GM12878 (cell line): Measurements from ENCODE around the gene DAAM2. TPM values are rescaled to one million over a fixed set of nuclear protein-coding genes. Genes with fewer than 3 reads are reported as not detected.

ENCODE experiments used
- ATAC-seq: fragments of 200-7000 bp; cut with Tn5 transposase; 3 replicates; pipeline ENCODE4 v1.9.1; 2020; ENCODE audit warnings: mild to moderate bottlenecking, moderate library complexity
- BruUV-seq: library from RNA; stranded (reverse); fragments of 400-500 nt; replicated peaks from 2 replicates; lab custom pipeline; 2021; lab: Mats Ljungman, UMichigan
- CTCF ChIA-PET: fragments of 300-600 bp; sonication (Branson Sonifier 250); formaldehyde crosslinking; extraction: SDS; loops from one replicate; lab custom pipeline; 2021; ENCODE audit warnings: inconsistent platforms; lab: Yijun Ruan, JAX
- POLR2A ChIA-PET: fragments of 350-600 bp; formaldehyde crosslinking; extraction: SDS; loops from one replicate; lab custom pipeline; 2021; ENCODE audit warnings: inconsistent platforms; lab: Charles Lee
- RAD21 ChIA-PET: fragments of 300-600 bp; sonication (Branson Sonifier 250); formaldehyde crosslinking; loops from one replicate; lab custom pipeline; 2023; ENCODE audit warnings: antibody characterized with exemption; ENCODE audit not compliant: unreplicated experiment; lab: Charles Lee
- SMC1A ChIA-PET: fragments of 300-600 bp; sonication (Branson Sonifier 250); formaldehyde crosslinking; loops from one replicate; lab custom pipeline; 2023; ENCODE audit not compliant: unreplicated experiment, uncharacterized antibody; lab: Charles Lee
- DNase-seq: peaks from one replicate; pipeline ENCODE4 v3.0.0-alpha.2; 2011; ENCODE audit warnings: low read depth, low spot score
- FAIRE-seq: peaks from 3 replicates; lab custom pipeline; 2011; peaks lifted over from hg19 to GRCh38; lab: Jason Lieb, UNC
- H2AFZ ChIP-seq: 2 replicates; pipeline ENCODE4 v1.6.0; 2011; ENCODE audit warnings: low read depth, low read length, control low read depth; ENCODE audit not compliant: control insufficient read depth
- H3K27ac ChIP-seq: 2 replicates; pipeline ENCODE4 v1.5.1; 2011; ENCODE audit warnings: control low read depth; ENCODE audit not compliant: control insufficient read depth, insufficient read depth
- H3K27me3 ChIP-seq, 2 experiments: replicated peaks in 1 of 2; 2 replicates each; pipeline versions ENCODE4 v1.6.0 to v1.6.1; 2011; ENCODE audit warnings: low read length in 1 of 2; ENCODE audit not compliant: control insufficient read depth in 2 of 2, insufficient read depth in 2 of 2
- H3K36me3 ChIP-seq, 2 experiments: 2 replicates each; pipeline ENCODE4 v1.5.1; 2011; ENCODE audit warnings: low read length in 1 of 2; ENCODE audit not compliant: control insufficient read depth in 2 of 2, insufficient read depth in 2 of 2
- H3K4me1 ChIP-seq: 2 replicates; pipeline ENCODE4 v1.6.1; 2011; ENCODE audit warnings: mild to moderate bottlenecking, low read length, moderate library complexity, mixed read lengths; ENCODE audit not compliant: control insufficient read depth, insufficient read depth
- H3K4me2 ChIP-seq: 2 replicates; pipeline ENCODE4 v1.6.0; 2011; ENCODE audit warnings: control low read depth; ENCODE audit not compliant: control insufficient read depth, insufficient read depth
- H3K4me3 ChIP-seq: fragments of 200-600 bp; sonication (generic); 2 replicates; pipeline ENCODE4 v1.5.1; 2016
- H3K79me2 ChIP-seq: 2 replicates; pipeline ENCODE4 v1.6.0; 2011; ENCODE audit warnings: low read length; ENCODE audit not compliant: control insufficient read depth, insufficient read depth
- H3K9ac ChIP-seq: 2 replicates; pipeline ENCODE4 v1.8.0; 2011; ENCODE audit warnings: low read length, control low read depth, mixed read lengths; ENCODE audit not compliant: control insufficient read depth, insufficient read depth
- H3K9me3 ChIP-seq: replicated peaks from 3 replicates; pipeline ENCODE4 v1.5.1; 2011; ENCODE audit warnings: mild to moderate bottlenecking, low read length; ENCODE audit not compliant: control insufficient read depth, insufficient read depth
- H4K20me1 ChIP-seq: 2 replicates; pipeline ENCODE4 v1.6.0; 2011; ENCODE audit not compliant: control insufficient read depth, insufficient read depth
- FOXM1 ChIP-seq: IDR thresholded peaks from 2 replicates; pipeline ENCODE4 v1.6.1; 2012; ENCODE audit warnings: low read depth, mild to moderate bottlenecking, inconsistent platforms, low read length, moderate library complexity
- MYC ChIP-seq: IDR thresholded peaks from 2 replicates; pipeline ENCODE4 v1.6.1; 2011; ENCODE audit warnings: mild to moderate bottlenecking, low read length, moderate library complexity, inconsistent platforms; ENCODE audit not compliant: insufficient read depth, insufficient replicate concordance, insufficient read length, severe bottlenecking
- NFIC ChIP-seq: IDR thresholded peaks from 2 replicates; pipeline ENCODE4 v1.6.1; 2012; ENCODE audit warnings: low read depth, mild to moderate bottlenecking, inconsistent platforms, low read length, moderate library complexity
- NFXL1 ChIP-seq: fragments of 450-650 bp; IDR thresholded peaks from 2 replicates; pipeline ENCODE4 v1.6.1; 2017; ENCODE audit warnings: antibody characterized with exemption, mild to moderate bottlenecking, borderline replicate concordance
- PRDM15 ChIP-seq: fragments of 450-650 bp; formaldehyde crosslinking; IDR thresholded peaks from 2 replicates; pipeline ENCODE4 v1.4.0; 2020; ENCODE audit warnings: mild to moderate bottlenecking, moderate library complexity
- SUPT20H ChIP-seq: IDR thresholded peaks from 2 replicates; pipeline ENCODE4 v1.6.1; 2011; ENCODE audit warnings: low read depth, mild to moderate bottlenecking, low read length, moderate library complexity, borderline replicate concordance; ENCODE audit not compliant: control insufficient read depth
- ZBED1 ChIP-seq: IDR thresholded peaks from 2 replicates; pipeline ENCODE4 v1.6.1; 2016; ENCODE audit warnings: borderline replicate concordance
- ZNF207 ChIP-seq: fragments of 450-650 bp; IDR thresholded peaks from 2 replicates; pipeline ENCODE4 v1.6.1; 2014; ENCODE audit warnings: antibody characterized with exemption, mild to moderate bottlenecking, borderline replicate concordance
- ZZZ3 ChIP-seq: IDR thresholded peaks from 2 replicates; pipeline ENCODE4 v1.6.1; 2011; ENCODE audit warnings: low read depth; ENCODE audit not compliant: control insufficient read depth, insufficient read length
- WGBS: methylation state at CpG from one replicate; pipeline ENCODE4 v1.1.6; 2016; ENCODE audit warnings: low lambda C conversion rate; ENCODE audit not compliant: insufficient replicate concordance, insufficient coverage; ENCODE audit errors: missing lambda C conversion rate; 5-methylcytosine and 5-hydroxymethylcytosine counted together
- in situ Hi-C: fragments of 300-500 bp; cut with MboI; formaldehyde crosslinking; loops from 9 replicates; pipeline ENCODE4 v1.14.3; 2018; ENCODE audit warnings: mixed read lengths
- intact Hi-C: fragments of 100-400 bp; cut with micrococcal nuclease; formaldehyde crosslinking; loops from one replicate; pipeline ENCODE4 v1.14.2; 2022; ENCODE audit not compliant: unreplicated experiment
- polyA plus RNA-seq, 11 experiments: library from polyadenylated mRNA; depleted of rRNA in 4 of 11; unstranded in 6 of 11; stranded (reverse) in 5 of 11; fragments of >200 nt; fragmentation: Nextera tagmentation in 4 of 11; fragmentation: Illumina TruSeq in 1 of 11; extraction: Ambion mirVana in 4 of 11; extraction: Trizol in 1 of 11; gene quantifications; 1 replicate in 1 of 11; 2 replicates in 10 of 11; pipeline versions ENCODE4 v1.2.1 to v1.2.3, GENCODE V29; 2011 to 2016; ENCODE audit warnings: inconsistent platforms in 2 of 11, missing spikeins in 2 of 11, low read depth in 1 of 11
- total RNA-seq, 4 experiments: library from RNA; depleted of rRNA in 3 of 4; stranded (reverse); fragments of >200 nt in 3 of 4; fragmentation: Illumina TruSeq in 1 of 4; extraction: Trizol in 1 of 4; gene quantifications; 2 replicates each; pipeline versions ENCODE4 v1.2.1 to v1.2.3, GENCODE V29; 2013 to 2021

DAAM2 gene
- total and polyA plus RNA-seq, 10 of the 15 experiments (the other 5 are each of a cell fraction or from before 2014, with no cell fraction given), result 0.05 to 0.22 TPM; not detected in 8

GRCh38 chr6:39893286-39893685, 101.1 kb downstream of the DAAM2 start:
- DNase-seq, result no peak
- ChIA-PET RAD21 (interaction anchor here (0.7 to 1.6 kb wide), 7 partner anchors 28 to 531 kb away, joined by 3 to 5 read pairs (median 3); no protein-coding TSS in a partner anchor), SMC1A (interaction anchor here (0.6 to 5.5 kb wide), 10 partner anchors 246 to 535 kb away, joined by 3 to 41 read pairs (median 4); no protein-coding TSS in a partner anchor)
- Histone ChIP-seq H2AFZ (no peak overlapping the region), H3K27ac (no peak overlapping the region), H3K36me3 (no peaks in the 10 kb centered on the region), H3K9ac (no peak overlapping the region), H3K4me2 (no peak overlapping the region), H3K79me2 (no peaks in the 10 kb centered on the region), H3K4me1 (no peaks in the 10 kb centered on the region)
- in situ Hi-C loops (no loop called here), intact Hi-C loops (loop anchor here (2.0 to 5.0 kb wide), 2 partner anchors 228 to 546 kb away; no protein-coding TSS in a partner anchor)
- FAIRE-seq, result no peak
- ATAC-seq, result no peak
- TF ChIP-seq NFXL1 (no peak), PRDM15 (CRISPR knock-in tag) (no peak), SUPT20H (no peak), FOXM1 (no peak), MYC (no peak), NFIC (no peak), ZBED1 (no peak), ZNF207 (no peak), ZZZ3 (no peak)
- TF ChIP-seq, all 136 proteins: peak for 0
- Histone ChIP-seq H3K27me3 (no peaks in the 10 kb centered on the region), H3K9me3 (no peaks in the 10 kb centered on the region), H3K4me3 (no peak overlapping the region), H4K20me1 (no peaks in the 10 kb centered on the region)
- ChIA-PET CTCF (interaction anchor here (0.6 to 5.3 kb wide), 17 partner anchors 13 to 953 kb away, joined by 3 to 39 read pairs (median 4); no protein-coding TSS in a partner anchor), POLR2A (interaction anchor here (0.7 kb wide), 1 partner anchor 257 kb away, joined by 3 read pairs; no protein-coding TSS in a partner anchor)
- 39% methylated on average over 8 of the region's 8 CpGs for WGBS
- no TSS peak for BruUV-seq
